Fibroblast of pulmonary artery (primary cell): Measurements from ENCODE around the gene INF2.

Source experiments
- DNase-seq: peaks from one replicate; pipeline ENCODE4 v3.0.0-alpha.2; 2010; ENCODE audit warnings: low read depth
- H3K4me3 ChIP-seq: replicated peaks from 2 replicates; pipeline ENCODE4 v1.5.1; 2011; ENCODE audit warnings: low read depth, mild to moderate bottlenecking, control low read depth, low read length, moderate library complexity
- TF ChIP-seq, protein P1 (sequence below): IDR thresholded peaks from 2 replicates; pipeline ENCODE4 v1.5.1; 2011; ENCODE audit warnings: mild to moderate bottlenecking, control low read depth, low read length, inconsistent platforms; ENCODE audit errors: missing control alignments

Gene INF2

DNA sequence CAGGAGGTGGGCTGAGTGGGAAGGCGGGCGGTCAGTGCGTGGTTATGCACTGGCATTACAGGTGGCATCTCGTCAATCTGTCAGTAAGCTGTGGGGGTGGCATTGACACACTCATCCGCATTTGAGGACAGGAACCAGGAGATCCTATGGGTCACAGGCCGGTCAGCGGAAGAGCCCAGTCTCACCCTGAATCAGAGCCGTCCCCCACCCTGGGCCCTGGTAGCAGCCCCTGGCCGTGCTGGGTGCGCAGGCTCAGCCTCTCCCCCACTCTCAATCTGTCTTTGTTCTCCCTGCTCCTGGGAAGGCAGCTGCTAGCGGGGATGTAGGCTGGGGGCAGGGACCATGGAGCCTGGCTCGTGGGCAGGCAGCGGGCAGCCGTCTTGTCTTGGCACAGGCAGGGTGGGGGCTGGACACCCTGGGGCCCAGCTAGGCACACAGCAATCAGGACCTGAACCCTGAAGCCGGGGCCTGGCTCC, 5.1 kb downstream of the INF2 start:
- DNase-seq: no peak
- TF ChIP-seq, protein P1, sequence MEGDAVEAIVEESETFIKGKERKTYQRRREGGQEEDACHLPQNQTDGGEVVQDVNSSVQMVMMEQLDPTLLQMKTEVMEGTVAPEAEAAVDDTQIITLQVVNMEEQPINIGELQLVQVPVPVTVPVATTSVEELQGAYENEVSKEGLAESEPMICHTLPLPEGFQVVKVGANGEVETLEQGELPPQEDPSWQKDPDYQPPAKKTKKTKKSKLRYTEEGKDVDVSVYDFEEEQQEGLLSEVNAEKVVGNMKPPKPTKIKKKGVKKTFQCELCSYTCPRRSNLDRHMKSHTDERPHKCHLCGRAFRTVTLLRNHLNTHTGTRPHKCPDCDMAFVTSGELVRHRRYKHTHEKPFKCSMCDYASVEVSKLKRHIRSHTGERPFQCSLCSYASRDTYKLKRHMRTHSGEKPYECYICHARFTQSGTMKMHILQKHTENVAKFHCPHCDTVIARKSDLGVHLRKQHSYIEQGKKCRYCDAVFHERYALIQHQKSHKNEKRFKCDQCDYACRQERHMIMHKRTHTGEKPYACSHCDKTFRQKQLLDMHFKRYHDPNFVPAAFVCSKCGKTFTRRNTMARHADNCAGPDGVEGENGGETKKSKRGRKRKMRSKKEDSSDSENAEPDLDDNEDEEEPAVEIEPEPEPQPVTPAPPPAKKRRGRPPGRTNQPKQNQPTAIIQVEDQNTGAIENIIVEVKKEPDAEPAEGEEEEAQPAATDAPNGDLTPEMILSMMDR: no peak
- H3K4me3 ChIP-seq: no peak overlapping the region

DNA sequence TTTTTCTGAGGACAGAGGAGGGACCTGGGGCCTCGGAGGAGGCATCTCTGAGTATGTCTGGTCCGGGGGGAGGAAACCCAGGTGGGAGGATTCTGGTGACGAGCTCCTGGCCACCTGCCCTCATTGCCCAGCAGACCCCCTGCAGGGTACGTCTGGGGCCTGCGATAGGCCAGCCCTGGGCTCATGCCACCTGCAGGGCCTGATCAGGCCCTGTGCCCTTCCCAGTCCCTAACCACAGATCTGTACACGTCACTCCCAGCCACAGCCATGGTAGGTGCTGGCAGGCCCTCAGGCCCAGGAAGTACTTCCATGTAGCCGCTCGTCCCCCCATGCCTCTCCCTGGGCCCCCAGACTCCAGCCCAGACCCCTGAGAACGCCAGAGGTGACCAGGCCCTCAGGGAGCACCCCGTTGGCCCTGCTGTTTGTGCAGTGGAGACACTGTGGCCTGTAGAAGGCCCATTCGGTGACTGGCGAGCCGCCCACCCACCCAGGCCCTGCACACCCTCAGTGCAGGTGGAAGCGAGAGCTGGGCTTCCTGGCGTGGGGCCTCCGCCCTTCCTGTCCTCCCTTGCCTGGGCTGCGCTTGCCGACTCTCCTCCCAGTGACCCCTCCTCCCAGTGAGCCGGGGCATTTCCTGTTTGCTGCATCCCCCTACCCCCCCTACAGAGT, 5.7 kb downstream of the INF2 start:
- TF ChIP-seq, protein P1: no peak
- DNase-seq: no peak
- no peak overlapping the region for H3K4me3 ChIP-seq

- no peak for DNase-seq
- H3K4me3 ChIP-seq: no peak overlapping the region
- TF ChIP-seq, protein P1: no peak
Observed at GRCh38 chr14:104695660-104696000, 6.2 kb downstream of the INF2 start.

GRCh38 chr14:104696671-104697316, 7.4 kb downstream of the INF2 start:
- TF ChIP-seq, protein P1: no peak
- DNase-seq: no peak
- H3K4me3 ChIP-seq: no peak overlapping the region

DNA sequence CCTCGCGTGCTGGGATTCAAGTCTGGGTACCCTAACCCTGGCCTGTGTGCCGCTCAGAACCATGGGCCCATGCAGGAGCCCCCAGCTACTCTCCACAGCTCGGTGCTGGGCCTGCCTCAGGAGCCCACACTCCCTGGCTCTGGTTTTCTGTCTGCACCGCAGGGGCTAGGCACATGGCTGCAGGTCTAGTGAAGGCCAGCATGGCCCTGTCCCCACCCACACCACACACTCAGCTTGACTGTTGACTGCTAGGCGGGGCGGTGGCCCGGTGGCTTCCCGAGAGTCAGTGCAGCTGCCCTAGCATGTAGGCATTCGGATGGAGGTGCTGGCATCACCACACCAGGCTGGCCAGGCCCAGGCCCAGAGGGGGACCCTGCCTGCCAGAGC, 7.9 kb downstream of the INF2 start:
- no peak for DNase-seq
- TF ChIP-seq, protein P1: no peak
- H3K4me3 ChIP-seq: no peak overlapping the region

DNA sequence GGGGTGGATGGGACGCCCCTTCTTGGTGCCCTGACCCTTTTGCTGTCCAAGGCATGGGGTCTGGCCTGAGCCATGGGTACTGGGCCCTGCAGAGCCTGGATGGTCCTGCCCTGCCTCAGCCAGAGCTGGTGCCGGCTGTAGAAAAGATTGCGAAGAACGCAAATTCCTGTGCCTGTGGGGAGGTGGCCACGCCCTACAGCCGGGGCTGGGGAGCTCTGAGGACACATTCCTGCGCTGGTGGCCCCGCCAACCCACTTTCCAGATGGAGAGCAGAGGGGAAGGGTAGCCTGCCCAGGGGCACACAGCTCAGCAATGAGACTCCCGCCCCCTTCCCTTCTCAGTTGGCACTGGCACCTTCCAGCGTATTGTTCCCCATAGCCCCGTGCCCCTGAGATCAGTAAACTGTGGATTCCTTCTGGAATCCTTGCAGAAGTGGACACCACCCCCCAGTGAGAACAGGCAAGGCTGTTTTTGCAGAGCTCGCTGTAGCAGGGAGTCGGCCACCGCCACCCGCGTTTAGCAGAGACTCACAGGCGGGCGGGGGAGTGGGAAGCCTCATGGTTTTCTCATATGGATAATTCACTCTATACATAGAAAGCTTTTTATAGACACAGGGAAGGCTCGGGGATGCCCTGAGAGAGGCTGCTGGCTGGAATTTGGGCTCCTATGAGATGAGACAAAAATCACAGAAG, 8.6 kb downstream of the INF2 start:
- TF ChIP-seq, protein P1: no peak
- no peak for DNase-seq
- H3K4me3 ChIP-seq: no peak overlapping the region
